PFSK-1 (cell line): ENCODE data around the gene SEC14L1.

ENCODE experiments used
- FOXP2 ChIP-seq: optimal IDR thresholded peaks from 2 replicates; pipeline ENCODE3; 2011; ENCODE audit warnings: borderline replicate concordance, control low read depth, inconsistent platforms; ENCODE audit not compliant: insufficient read depth; ENCODE audit errors: extremely low read length, extremely low read depth
- POLR2AphosphoS5 ChIP-seq: IDR thresholded peaks from 2 replicates; pipeline ENCODE4 v1.6.1; 2012; ENCODE audit warnings: low read depth, mild to moderate bottlenecking, control low read depth, low read length, moderate library complexity
- REST ChIP-seq, 2 experiments: IDR thresholded peaks; 2 replicates each; pipeline versions ENCODE4 v1.6.1 to v1.8.0; 2011 to 2012; ENCODE audit warnings: low read depth in 2 of 2, low read length in 2 of 2, control low read depth in 1 of 2, inconsistent platforms in 1 of 2, mild to moderate bottlenecking in 1 of 2, moderate library complexity in 1 of 2; ENCODE audit not compliant: insufficient read depth in 1 of 2
- SIN3A ChIP-seq: IDR thresholded peaks from 2 replicates; pipeline ENCODE4 v1.6.1; 2012; ENCODE audit warnings: mild to moderate bottlenecking, low read length, moderate library complexity, borderline replicate concordance; ENCODE audit not compliant: insufficient read depth
- TAF1 ChIP-seq: IDR thresholded peaks from 2 replicates; pipeline ENCODE4 v1.6.1; 2012; ENCODE audit warnings: low read length, control low read depth, borderline replicate concordance; ENCODE audit not compliant: insufficient read depth

GRCh38 chr17:77146246-77146632 lies 5.5 kb downstream of the SEC14L1 start:
- TF ChIP-seq TAF1 = no peak
- no peak for TF ChIP-seq POLR2AphosphoS5
- TF ChIP-seq REST (IDR thresholded peaks at IDR 0.05; ENCODE audit: insufficient read depth in 1 of 2, low read depth in 2 of 2, low read length in 2 of 2) = no peak
- TF ChIP-seq SIN3A = no peak
- no peak for TF ChIP-seq FOXP2
